DOHH2 (cell line): ENCODE measurements around the gene LBR.

Source experiments
- H3F3A ChIP-seq: fragments of 200-600 bp; sonication (generic), shearing (Covaris generic); 2 replicates; pipeline ENCODE4 v1.6.0; 2016; ENCODE audit warnings: antibody characterized with exemption, mild to moderate bottlenecking; ENCODE audit not compliant: control insufficient read depth, insufficient read depth
- H3K27ac ChIP-seq: fragments of 200-600 bp; sonication (generic); 2 replicates; pipeline ENCODE4 v1.5.1; 2014; ENCODE audit warnings: low read depth, mild to moderate bottlenecking, low read length, moderate library complexity
- H3K27me3 ChIP-seq: fragments of 200-600 bp; sonication (generic); 2 replicates; pipeline ENCODE4 v1.6.1; 2014; ENCODE audit warnings: mild to moderate bottlenecking, low read length, mixed read lengths; ENCODE audit not compliant: control insufficient read depth
- H3K36me3 ChIP-seq: fragments of 200-600 bp; sonication (generic); 2 replicates; pipeline ENCODE4 v1.6.1; 2014; ENCODE audit warnings: mild to moderate bottlenecking, low read length, moderate library complexity, mixed read lengths; ENCODE audit not compliant: control insufficient read depth
- H3K4me1 ChIP-seq: fragments of 200-600 bp; sonication (generic); 2 replicates; pipeline ENCODE4 v1.6.1; 2014; ENCODE audit warnings: mild to moderate bottlenecking, low read length, mixed read lengths; ENCODE audit not compliant: control insufficient read depth
- H3K4me2 ChIP-seq: fragments of 200-600 bp; sonication (generic); 2 replicates; pipeline ENCODE4 v1.6.0; 2014; ENCODE audit warnings: mild to moderate bottlenecking, low read length, moderate library complexity
- H3K4me3 ChIP-seq: fragments of 200-600 bp; sonication (generic); 2 replicates; pipeline ENCODE4 v1.5.1; 2014; ENCODE audit warnings: mild to moderate bottlenecking, low read length, mixed read lengths
- H3K79me2 ChIP-seq: fragments of 200-600 bp; sonication (generic); 2 replicates; pipeline ENCODE4 v1.6.1; 2014; ENCODE audit warnings: mild to moderate bottlenecking, low read length, mixed read lengths; ENCODE audit not compliant: control insufficient read depth
- H3K9me2 ChIP-seq: fragments of 200-600 bp; sonication (generic); replicated peaks from 2 replicates; pipeline ENCODE4 v1.6.1; 2014; ENCODE audit warnings: mild to moderate bottlenecking, low read length, mixed read lengths; ENCODE audit not compliant: control insufficient read depth
- H3K9me3 ChIP-seq: fragments of 200-600 bp; sonication (generic); 2 replicates; pipeline ENCODE4 v1.6.1; 2014; ENCODE audit warnings: antibody characterized with exemption, low read length, mixed read lengths; ENCODE audit not compliant: control insufficient read depth, insufficient read depth
- H4K20me1 ChIP-seq: fragments of 200-600 bp; sonication (generic); 2 replicates; pipeline ENCODE4 v1.6.0; 2014; ENCODE audit warnings: low read depth, mild to moderate bottlenecking, antibody characterized with exemption, low read length, moderate library complexity; ENCODE audit not compliant: control insufficient read depth, insufficient read depth
- CTCF ChIP-seq: fragments of 200-600 bp; sonication (generic); IDR thresholded peaks from one replicate; pipeline ENCODE4 v1.5.1; 2014; ENCODE audit warnings: antibody characterized with exemption, mild to moderate bottlenecking, low read depth, low read length; ENCODE audit not compliant: poor library complexity, severe bottlenecking
- EZH2phosphoT487 ChIP-seq: fragments of 200-600 bp; sonication (generic); IDR thresholded peaks from 2 replicates; pipeline ENCODE4 v1.6.1; 2017; ENCODE audit warnings: borderline replicate concordance, mild to moderate bottlenecking, antibody characterized with exemption, low read length, moderate library complexity, mixed read lengths

The LBR gene

GRCh38 chr1:225435076-225435475, 7.2 kb upstream of the LBR start:
- Histone ChIP-seq H3F3A (peaks cover 6% of the 10 kb centered on the region; the same call in 1 of the 2 replicates), H3K4me3 (peak overlapping the region; percentile 18), H3K27me3 (no peaks in the 10 kb centered on the region), H3K9me3 (peaks cover 4% of the 10 kb centered on the region; the same call in 1 of the 2 replicates), H4K20me1 (no peaks in the 10 kb centered on the region), H3K36me3 (peaks cover 6% of the 10 kb centered on the region; the same call in 1 of the 2 replicates), H3K9me2 (no peaks in the 10 kb centered on the region), H3K4me1 (peaks cover 30% of the 10 kb centered on the region), H3K79me2 (no peaks in the 10 kb centered on the region), H3K4me2 (peak overlapping the region; percentile 55), H3K27ac (0 out of 2 replicates have a peak overlapping the region, but pooled peaks have one; percentile 27)
- TF ChIP-seq CTCF (no peak), EZH2phosphoT487 (no peak)

GRCh38 chr1:225434046-225434445, 6.2 kb upstream of the LBR start:
- peak overlapping the region; percentile 55; the same call in 1 of the 2 replicates for H3K4me2 ChIP-seq
- no peaks in the 10 kb centered on the region for H3K79me2 ChIP-seq
- peaks cover 4% of the 10 kb centered on the region; the same call in 1 of the 2 replicates for H3K9me3 ChIP-seq
- peaks cover 6% of the 10 kb centered on the region; the same call in 1 of the 2 replicates for H3K36me3 ChIP-seq
- H3F3A ChIP-seq: peaks cover 12% of the 10 kb centered on the region
- no peaks in the 10 kb centered on the region for H3K9me2 ChIP-seq
- H3K4me1 ChIP-seq: peaks cover 34% of the 10 kb centered on the region
- H4K20me1 ChIP-seq: no peaks in the 10 kb centered on the region
- TF ChIP-seq CTCF: no peak
- no peak for TF ChIP-seq EZH2phosphoT487
- H3K27me3 ChIP-seq: no peaks in the 10 kb centered on the region
- H3K4me3 ChIP-seq: no peak overlapping the region
- H3K27ac ChIP-seq: no peak overlapping the region

GRCh38 chr1:225431081-225431863, 3.4 kb upstream of the LBR start:
- peaks cover 21% of the 10 kb centered on the region for H3K36me3 ChIP-seq
- TF ChIP-seq CTCF (no peak), EZH2phosphoT487 (no peak)
- H3K27ac ChIP-seq: no peak overlapping the region
- H3K4me1 ChIP-seq: peaks cover 35% of the 10 kb centered on the region
- H3K4me3 ChIP-seq: no peak overlapping the region
- peaks cover 16% of the 10 kb centered on the region for H3K79me2 ChIP-seq
- H3K4me2 ChIP-seq: no peak overlapping the region
- peaks cover 4% of the 10 kb centered on the region; the same call in 1 of the 2 replicates for H3K9me3 ChIP-seq
- H3K27me3 ChIP-seq: no peaks in the 10 kb centered on the region
- no peaks in the 10 kb centered on the region for H3K9me2 ChIP-seq
- peaks cover 11% of the 10 kb centered on the region for H3F3A ChIP-seq
- no peaks in the 10 kb centered on the region for H4K20me1 ChIP-seq
